ENCODE results near the gene TLE4.

The TLE4 gene

DNA sequence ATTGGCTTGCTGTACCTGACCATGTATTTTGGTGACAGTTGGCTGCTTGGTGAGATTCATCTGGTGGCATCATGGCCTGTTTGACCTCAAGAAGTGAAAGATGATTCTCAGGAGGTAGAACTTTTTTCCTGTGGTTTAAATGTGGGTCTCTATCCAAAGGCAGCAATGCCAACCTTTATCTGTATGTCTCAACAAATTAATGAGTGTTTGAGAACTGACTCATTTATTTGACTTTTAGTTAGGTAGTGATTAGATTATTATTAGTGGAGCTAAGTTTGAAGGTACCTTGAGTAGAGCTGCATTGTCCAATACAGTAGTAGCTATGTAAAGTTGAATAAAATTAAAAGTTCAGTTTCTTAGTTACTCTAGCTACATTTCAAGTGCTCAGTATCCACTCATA lies 48.2 kb downstream of the TLE4 start:
- Histone ChIP-seq H3K4me2 (ENCODE audit: low read length) (no peak overlapping the region), H3K27ac (ENCODE audit: low read depth, low read length) (no peak overlapping the region), H3K9me2 (replicated peaks; ENCODE audit: control insufficient read depth, low read length) (no peaks in the 10 kb centered on the region), H3F3A (ENCODE audit: control insufficient read depth, insufficient read depth) (no peaks in the 10 kb centered on the region), H3K9me3 (ENCODE audit: control insufficient read depth, insufficient read depth, low read length) (no peaks in the 10 kb centered on the region), H3K36me3 (ENCODE audit: control insufficient read depth, low read length) (no peaks in the 10 kb centered on the region), H3K79me2 (ENCODE audit: control insufficient read depth, low read length) (peaks cover 3% of the 10 kb centered on the region), H3K4me1 (ENCODE audit: control insufficient read depth, low read length) (peaks cover 12% of the 10 kb centered on the region), H3K4me3 (ENCODE audit: low read length) (no peak overlapping the region), H4K20me1 (ENCODE audit: control insufficient read depth, insufficient read depth, low read depth, low read length) (no peaks in the 10 kb centered on the region), H3K27me3 (ENCODE audit: control insufficient read depth, low read length) (no peaks in the 10 kb centered on the region)
- TF ChIP-seq, protein P1, sequence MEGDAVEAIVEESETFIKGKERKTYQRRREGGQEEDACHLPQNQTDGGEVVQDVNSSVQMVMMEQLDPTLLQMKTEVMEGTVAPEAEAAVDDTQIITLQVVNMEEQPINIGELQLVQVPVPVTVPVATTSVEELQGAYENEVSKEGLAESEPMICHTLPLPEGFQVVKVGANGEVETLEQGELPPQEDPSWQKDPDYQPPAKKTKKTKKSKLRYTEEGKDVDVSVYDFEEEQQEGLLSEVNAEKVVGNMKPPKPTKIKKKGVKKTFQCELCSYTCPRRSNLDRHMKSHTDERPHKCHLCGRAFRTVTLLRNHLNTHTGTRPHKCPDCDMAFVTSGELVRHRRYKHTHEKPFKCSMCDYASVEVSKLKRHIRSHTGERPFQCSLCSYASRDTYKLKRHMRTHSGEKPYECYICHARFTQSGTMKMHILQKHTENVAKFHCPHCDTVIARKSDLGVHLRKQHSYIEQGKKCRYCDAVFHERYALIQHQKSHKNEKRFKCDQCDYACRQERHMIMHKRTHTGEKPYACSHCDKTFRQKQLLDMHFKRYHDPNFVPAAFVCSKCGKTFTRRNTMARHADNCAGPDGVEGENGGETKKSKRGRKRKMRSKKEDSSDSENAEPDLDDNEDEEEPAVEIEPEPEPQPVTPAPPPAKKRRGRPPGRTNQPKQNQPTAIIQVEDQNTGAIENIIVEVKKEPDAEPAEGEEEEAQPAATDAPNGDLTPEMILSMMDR (IDR thresholded peaks at IDR 0.05; ENCODE audit: low read depth, low read length, poor library complexity, severe bottlenecking), result no peak
- no peak for TF ChIP-seq EZH2phosphoT487 (IDR thresholded peaks at IDR 0.05; ENCODE audit: borderline replicate concordance, low read length)

DNA sequence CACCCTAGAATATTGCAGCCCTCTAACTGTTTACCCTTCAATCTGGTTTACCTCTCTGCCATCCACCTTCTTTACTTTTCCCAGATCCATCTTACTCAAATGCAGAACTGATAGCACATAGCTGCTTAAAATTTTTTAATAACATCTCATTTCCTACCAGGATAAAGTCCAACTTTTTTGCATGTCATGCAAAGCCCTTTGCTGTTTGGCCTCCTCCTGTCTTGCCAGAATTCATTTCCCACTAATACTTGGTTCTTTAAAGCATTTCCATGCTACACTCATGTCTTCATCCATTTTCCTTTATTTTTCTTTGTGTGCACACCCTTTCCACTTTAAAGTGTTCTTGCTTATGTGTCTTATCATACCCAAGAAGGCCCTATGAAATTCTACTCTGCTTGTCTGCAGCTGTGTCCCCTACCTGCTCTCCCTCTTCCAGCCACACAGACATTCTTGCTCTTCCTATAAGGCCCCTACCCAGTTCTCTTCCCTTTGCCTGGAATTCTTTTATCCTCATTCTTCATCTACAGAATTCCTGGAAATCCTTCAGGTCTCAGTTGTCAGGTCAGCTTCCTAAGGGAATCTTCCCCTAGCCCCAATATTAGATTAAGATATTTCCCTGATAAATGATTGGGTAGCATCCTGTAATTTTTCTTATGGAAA lies 50.3 kb downstream of the TLE4 start:
- Histone ChIP-seq H4K20me1 (ENCODE audit: control insufficient read depth, insufficient read depth, low read depth, low read length) (no peaks in the 10 kb centered on the region), H3K79me2 (ENCODE audit: control insufficient read depth, low read length) (peaks cover 3% of the 10 kb centered on the region), H3K4me3 (ENCODE audit: low read length) (no peak overlapping the region), H3K9me3 (ENCODE audit: control insufficient read depth, insufficient read depth, low read length) (no peaks in the 10 kb centered on the region), H3K9me2 (replicated peaks; ENCODE audit: control insufficient read depth, low read length) (no peaks in the 10 kb centered on the region), H3K4me1 (ENCODE audit: control insufficient read depth, low read length) (peaks cover 12% of the 10 kb centered on the region), H3K4me2 (ENCODE audit: low read length) (no peak overlapping the region), H3K27ac (ENCODE audit: low read depth, low read length) (no peak overlapping the region), H3F3A (ENCODE audit: control insufficient read depth, insufficient read depth) (no peaks in the 10 kb centered on the region), H3K27me3 (ENCODE audit: control insufficient read depth, low read length) (no peaks in the 10 kb centered on the region), H3K36me3 (ENCODE audit: control insufficient read depth, low read length) (no peaks in the 10 kb centered on the region)
- no peak for TF ChIP-seq EZH2phosphoT487 (IDR thresholded peaks at IDR 0.05; ENCODE audit: borderline replicate concordance, low read length)
- TF ChIP-seq, protein P1 (IDR thresholded peaks at IDR 0.05; ENCODE audit: low read depth, low read length, poor library complexity, severe bottlenecking), result no peak

DNA sequence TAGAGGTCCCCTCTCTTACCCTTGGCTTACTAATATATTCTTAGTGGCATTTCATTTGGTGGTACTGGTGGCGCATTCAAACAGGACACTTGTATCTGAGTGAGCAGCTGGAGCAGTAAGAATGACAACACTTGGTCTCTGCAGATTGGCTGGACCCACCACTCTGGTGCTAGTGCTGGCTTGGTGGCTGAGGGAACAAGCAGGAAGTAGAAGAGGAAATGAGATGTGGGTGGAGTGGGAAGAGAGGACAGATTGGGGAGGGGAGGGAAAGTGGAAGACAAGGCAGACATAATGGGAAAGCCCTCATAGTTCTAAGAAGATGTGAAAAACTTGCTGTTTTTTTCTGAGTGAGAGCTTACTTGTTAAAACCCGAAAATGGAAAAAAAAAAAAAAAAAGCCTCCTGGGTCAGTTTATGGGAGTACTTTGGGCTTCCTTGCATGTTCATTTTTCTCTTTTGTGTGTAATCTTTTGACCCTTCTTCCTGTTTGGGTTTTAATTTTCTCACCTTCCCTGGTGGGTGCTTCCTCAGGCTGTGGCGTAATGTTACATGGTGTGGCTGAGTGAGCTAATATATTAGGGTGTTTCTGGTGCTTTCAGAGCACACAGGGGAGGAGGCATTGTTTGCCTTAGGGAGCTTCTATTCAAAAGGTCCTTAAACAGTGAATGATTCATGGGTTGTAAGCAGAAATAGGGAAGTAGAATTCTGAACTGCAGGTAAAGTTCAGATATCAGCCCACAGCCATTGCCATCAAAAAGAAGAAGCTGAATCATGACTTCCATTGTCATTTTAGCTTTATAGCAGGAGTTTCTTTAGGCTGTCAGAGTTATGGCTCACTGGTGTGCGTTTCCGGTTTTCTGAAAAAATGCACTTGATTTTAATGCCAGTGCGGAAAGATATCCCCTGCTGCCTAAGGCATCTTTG lies 52.3 kb downstream of the TLE4 start:
- H3K9me3 ChIP-seq (ENCODE audit: control insufficient read depth, insufficient read depth, low read length), result no peaks in the 10 kb centered on the region
- no peaks in the 10 kb centered on the region for H3F3A ChIP-seq (ENCODE audit: control insufficient read depth, insufficient read depth)
- no peaks in the 10 kb centered on the region for H3K27me3 ChIP-seq (ENCODE audit: control insufficient read depth, low read length)
- no peaks in the 10 kb centered on the region; the same call in 1 of the 2 replicates for H3K36me3 ChIP-seq (ENCODE audit: control insufficient read depth, low read length)
- 0 out of 2 replicates have a peak overlapping the region, but pooled peaks have one; percentile 29 for H3K4me3 ChIP-seq (ENCODE audit: low read length)
- no peaks in the 10 kb centered on the region for H3K9me2 ChIP-seq (replicated peaks; ENCODE audit: control insufficient read depth, low read length)
- H3K4me2 ChIP-seq (ENCODE audit: low read length), result peak overlapping the region; percentile 40
- no peaks in the 10 kb centered on the region for H4K20me1 ChIP-seq (ENCODE audit: control insufficient read depth, insufficient read depth, low read depth, low read length)
- H3K27ac ChIP-seq (ENCODE audit: low read depth, low read length), result no peak overlapping the region; the same call in 1 of the 2 replicates
- H3K4me1 ChIP-seq (ENCODE audit: control insufficient read depth, low read length), result peaks cover 12% of the 10 kb centered on the region
- peaks cover 3% of the 10 kb centered on the region for H3K79me2 ChIP-seq (ENCODE audit: control insufficient read depth, low read length)
- no peak for TF ChIP-seq EZH2phosphoT487 (IDR thresholded peaks at IDR 0.05; ENCODE audit: borderline replicate concordance, low read length)
- TF ChIP-seq, protein P1 (IDR thresholded peaks at IDR 0.05; ENCODE audit: low read depth, low read length, poor library complexity, severe bottlenecking), result no peak

Measured in DOHH2 (cell line).